H9 (cell line): ENCODE measurements around the gene SLC19A1. TPM values are rescaled to one million over a fixed set of nuclear protein-coding genes. Genes with fewer than 3 reads are reported as not detected.

Experiments used
- DNase-seq: peaks from one replicate; pipeline ENCODE4 v3.0.0-alpha.2; 2017
- H2AFZ ChIP-seq: one replicate; pipeline ENCODE4 v1.6.1; 2013; ENCODE audit warnings: mild to moderate bottlenecking, low read length, control low read depth, moderate library complexity
- H2AK5ac ChIP-seq: 2 replicates; pipeline ENCODE4 v1.6.1; 2013; ENCODE audit warnings: low read length, control low read depth, mixed read lengths; ENCODE audit not compliant: insufficient read length
- H2BK120ac ChIP-seq: one replicate; pipeline ENCODE4 v1.6.1; 2013; ENCODE audit warnings: low read depth, mild to moderate bottlenecking, low read length, control low read depth, inconsistent platforms; ENCODE audit not compliant: poor library complexity, severe bottlenecking
- H2BK12ac ChIP-seq: 2 replicates; pipeline ENCODE4 v1.6.1; 2013; ENCODE audit warnings: low read length, control low read depth, mixed read lengths, low read depth; ENCODE audit not compliant: insufficient read length
- H2BK15ac ChIP-seq: 2 replicates; pipeline ENCODE4 v1.6.1; 2013; ENCODE audit warnings: low read depth, low read length, control low read depth
- H2BK20ac ChIP-seq: one replicate; pipeline ENCODE4 v1.6.1; 2013; ENCODE audit warnings: low read depth, mild to moderate bottlenecking, low read length, control low read depth, inconsistent platforms; ENCODE audit not compliant: poor library complexity, severe bottlenecking
- H2BK5ac ChIP-seq: 2 replicates; pipeline ENCODE4 v1.6.1; 2013; ENCODE audit warnings: low read length, control low read depth, mixed read lengths; ENCODE audit not compliant: insufficient read length
- H3K14ac ChIP-seq: 2 replicates; pipeline ENCODE4 v1.6.1; 2013; ENCODE audit warnings: low read length, control low read depth; ENCODE audit not compliant: insufficient read depth
- H3K18ac ChIP-seq: 2 replicates; pipeline ENCODE4 v1.6.1; 2013; ENCODE audit warnings: low read depth, mild to moderate bottlenecking, mixed read lengths, low read length, control low read depth; ENCODE audit not compliant: insufficient read length
- H3K23ac ChIP-seq: 2 replicates; pipeline ENCODE4 v1.6.1; 2013; ENCODE audit warnings: low read length, control low read depth, mixed read lengths, low read depth; ENCODE audit not compliant: insufficient read length
- H3K23me2 ChIP-seq: 2 replicates; pipeline ENCODE4 v1.6.1; 2013; ENCODE audit warnings: low read depth, mild to moderate bottlenecking, mixed read lengths, low read length, control low read depth; ENCODE audit not compliant: insufficient read length, poor library complexity, severe bottlenecking
- H3K27ac ChIP-seq: 2 replicates; pipeline ENCODE4 v1.5.1; 2013; ENCODE audit warnings: low read length, control low read depth, mixed read lengths, low read depth; ENCODE audit not compliant: insufficient read length
- H3K27me3 ChIP-seq: 2 replicates; pipeline ENCODE4 v1.6.1; 2013; ENCODE audit warnings: low read length, control low read depth, inconsistent platforms; ENCODE audit not compliant: insufficient read depth
- H3K4ac ChIP-seq: 2 replicates; pipeline ENCODE4 v1.6.1; 2013; ENCODE audit warnings: low read depth, mild to moderate bottlenecking, control low read depth, inconsistent platforms, low read length, moderate library complexity
- H3K4me1 ChIP-seq: 2 replicates; pipeline ENCODE4 v1.6.1; 2013; ENCODE audit warnings: low read length, control low read depth, inconsistent platforms; ENCODE audit not compliant: insufficient read depth
- H3K4me2 ChIP-seq: 2 replicates; pipeline ENCODE4 v1.6.1; 2013; ENCODE audit warnings: low read length, control low read depth, mixed read lengths; ENCODE audit not compliant: insufficient read length, insufficient read depth
- H3K56ac ChIP-seq: 2 replicates; pipeline ENCODE4 v1.6.1; 2013; ENCODE audit warnings: low read depth, mild to moderate bottlenecking, mixed read lengths, low read length, control low read depth; ENCODE audit not compliant: insufficient read length
- H3K79me1 ChIP-seq: 2 replicates; pipeline ENCODE4 v1.6.1; 2013; ENCODE audit warnings: low read depth, mild to moderate bottlenecking, moderate library complexity, low read length, control low read depth, inconsistent platforms; ENCODE audit not compliant: insufficient read depth, poor library complexity, severe bottlenecking
- H3K79me2 ChIP-seq: 2 replicates; pipeline ENCODE4 v1.6.1; 2013; ENCODE audit warnings: low read length, control low read depth, inconsistent platforms; ENCODE audit not compliant: insufficient read depth
- H3K9ac ChIP-seq: 2 replicates; pipeline ENCODE4 v1.6.1; 2013; ENCODE audit warnings: low read length, control low read depth, mixed read lengths; ENCODE audit not compliant: insufficient read length; ENCODE audit errors: extremely low read depth
- H3K9me3 ChIP-seq: one replicate; pipeline ENCODE4 v1.6.1; 2013; ENCODE audit warnings: low read depth, low read length, inconsistent platforms; ENCODE audit not compliant: control insufficient read depth
- H3T11ph ChIP-seq: one replicate; pipeline ENCODE4 v1.6.1; 2013; ENCODE audit warnings: mild to moderate bottlenecking, low read length, control low read depth, inconsistent platforms
- H4K20me1 ChIP-seq: one replicate; pipeline ENCODE4 v1.6.1; 2013; ENCODE audit not compliant: control insufficient read depth, insufficient read length, insufficient read depth
- H4K5ac ChIP-seq: 2 replicates; pipeline ENCODE4 v1.6.1; 2013; ENCODE audit warnings: low read depth, mild to moderate bottlenecking, mixed read lengths, low read length, control low read depth; ENCODE audit not compliant: insufficient read length
- H4K8ac ChIP-seq: replicated peaks from 2 replicates; pipeline ENCODE4 v1.6.1; 2013; ENCODE audit warnings: low read length, control low read depth, mixed read lengths, low read depth; ENCODE audit not compliant: insufficient read length
- H4K91ac ChIP-seq: 2 replicates; pipeline ENCODE4 v1.6.1; 2013; ENCODE audit warnings: low read depth, mild to moderate bottlenecking, moderate library complexity, mixed read lengths, low read length, control low read depth; ENCODE audit not compliant: insufficient read length
- H3K27ac Mint-ChIP-seq, 3 experiments: 2 replicates in 2 of 3; 3 replicates in 1 of 3; pipeline ENCODE4 v1.8.0; 2020 to 2021; ENCODE audit warnings: mixed read lengths in 3 of 3, mild to moderate bottlenecking in 1 of 3, moderate library complexity in 1 of 3
- H3K27me3 Mint-ChIP-seq: 2 replicates; pipeline ENCODE4 v1.8.0; 2021; ENCODE audit warnings: low read depth, mild to moderate bottlenecking, moderate library complexity, mixed read lengths
- H3K36me3 Mint-ChIP-seq, 3 experiments: 2 replicates in 2 of 3; 3 replicates in 1 of 3; pipeline ENCODE4 v1.8.0; 2020 to 2021; ENCODE audit warnings: low read depth in 3 of 3, mixed read lengths in 3 of 3; ENCODE audit not compliant: insufficient read depth in 1 of 3
- H3K4me1 Mint-ChIP-seq, 2 experiments: 2 replicates each; pipeline ENCODE4 v1.8.0; 2020; ENCODE audit warnings: mixed read lengths in 2 of 2
- H3K4me3 Mint-ChIP-seq, 2 experiments: 2 replicates in 1 of 2; 3 replicates in 1 of 2; pipeline ENCODE4 v1.8.0; 2020 to 2021; ENCODE audit warnings: mild to moderate bottlenecking in 2 of 2, mixed read lengths in 2 of 2, moderate library complexity in 1 of 2
- H3K9me3 Mint-ChIP-seq, 2 experiments: 2 replicates in 1 of 2; 3 replicates in 1 of 2; pipeline ENCODE4 v1.8.0; 2020; ENCODE audit warnings: mild to moderate bottlenecking in 2 of 2, mixed read lengths in 2 of 2, moderate library complexity in 1 of 2
- WGBS: extraction: QIAGEN DNeasy Blood & Tissue Kit; methylation state at CpG from one replicate; pipeline ENCODE4 v1.1.7; 2013; ENCODE audit warnings: missing lambda C conversion rate, low lambda C conversion rate, mixed read lengths; ENCODE audit not compliant: insufficient read length; ENCODE audit errors: extremely low coverage; 5-methylcytosine and 5-hydroxymethylcytosine counted together
- total RNA-seq: library from RNA; stranded (reverse); gene quantifications from 2 replicates; pipeline ENCODE4 v1.2.1, GENCODE V29; 2021
- TF ChIP-seq, protein P1 (sequence below): fragments of 200-600 bp; sonication (generic); conservative IDR thresholded peaks from 3 replicates; pipeline ENCODE4 v1.8.0; 2021; ENCODE audit warnings: antibody characterized with exemption, mild to moderate bottlenecking

Gene SLC19A1
- total RNA-seq, 1 experiment from 2014 or later: 32.4 TPM

GRCh38 chr21:45572783-45573451, 30.7 kb upstream of the SLC19A1 start:
- Histone ChIP-seq H3K79me1 (no peaks in the 10 kb centered on the region), H3K18ac (no peak overlapping the region), H4K8ac (no peak overlapping the region), H2BK120ac (no peak overlapping the region), H3K23ac (no peak overlapping the region), H3K4me1 (peaks cover 4% of the 10 kb centered on the region; the same call in 1 of the 2 replicates), H4K20me1 (no peaks in the 10 kb centered on the region), H3T11ph (no peak overlapping the region), H2BK20ac (no peak overlapping the region), H3K27ac (no peak overlapping the region), H3K9me3 (no peaks in the 10 kb centered on the region), H4K91ac (no peak overlapping the region), H3K79me2 (no peaks in the 10 kb centered on the region), H2BK12ac (no peak overlapping the region), H4K5ac (no peak overlapping the region), H3K9ac (no peak overlapping the region), H3K56ac (no peak overlapping the region), H2BK15ac (no peak overlapping the region), H3K14ac (no peak overlapping the region), H3K4ac (no peak overlapping the region), H3K23me2 (no peaks in the 10 kb centered on the region), H3K27me3 (no peaks in the 10 kb centered on the region), H2AK5ac (no peak overlapping the region), H2BK5ac (no peak overlapping the region), H3K4me2 (no peak overlapping the region), H2AFZ (no peak overlapping the region)
- no peaks in the 10 kb centered on the region for H3K36me3 Mint-ChIP-seq
- TF ChIP-seq, protein P1, sequence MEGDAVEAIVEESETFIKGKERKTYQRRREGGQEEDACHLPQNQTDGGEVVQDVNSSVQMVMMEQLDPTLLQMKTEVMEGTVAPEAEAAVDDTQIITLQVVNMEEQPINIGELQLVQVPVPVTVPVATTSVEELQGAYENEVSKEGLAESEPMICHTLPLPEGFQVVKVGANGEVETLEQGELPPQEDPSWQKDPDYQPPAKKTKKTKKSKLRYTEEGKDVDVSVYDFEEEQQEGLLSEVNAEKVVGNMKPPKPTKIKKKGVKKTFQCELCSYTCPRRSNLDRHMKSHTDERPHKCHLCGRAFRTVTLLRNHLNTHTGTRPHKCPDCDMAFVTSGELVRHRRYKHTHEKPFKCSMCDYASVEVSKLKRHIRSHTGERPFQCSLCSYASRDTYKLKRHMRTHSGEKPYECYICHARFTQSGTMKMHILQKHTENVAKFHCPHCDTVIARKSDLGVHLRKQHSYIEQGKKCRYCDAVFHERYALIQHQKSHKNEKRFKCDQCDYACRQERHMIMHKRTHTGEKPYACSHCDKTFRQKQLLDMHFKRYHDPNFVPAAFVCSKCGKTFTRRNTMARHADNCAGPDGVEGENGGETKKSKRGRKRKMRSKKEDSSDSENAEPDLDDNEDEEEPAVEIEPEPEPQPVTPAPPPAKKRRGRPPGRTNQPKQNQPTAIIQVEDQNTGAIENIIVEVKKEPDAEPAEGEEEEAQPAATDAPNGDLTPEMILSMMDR: no peak
- H3K9me3 Mint-ChIP-seq: no peaks in the 10 kb centered on the region
- H3K4me1 Mint-ChIP-seq: peaks cover 2 to 9% of the 10 kb centered on the region in 2 experiments; a peak in 3 of 4 replicates
- WGBS: no CpG with 5 or more reads among the region's 11 CpGs
- H3K27ac Mint-ChIP-seq: no peak overlapping the region
- H3K4me3 Mint-ChIP-seq: no peak overlapping the region
- peaks cover 22% of the 10 kb centered on the region for H3K27me3 Mint-ChIP-seq
- peak; percentile 18 for DNase-seq
